Activated CD4-positive, alpha-beta T cell treated with anti-CD3 and anti-CD28 coated beads, Interleukin-2, amount 50 U/mL, for 4 hours (primary cell): Measurements from ENCODE around the gene TLX2.
"Not testable (repeated sequence)": the region's sequence is repeated elsewhere in the genome, so short reads cannot be mapped to it uniquely, and the experiment has no call there.

Experiments used
- DNase-seq, 2 experiments: peaks; one replicate each; pipeline ENCODE4 v3.0.0-alpha.2; 2020

The TLX2 gene

GRCh38 chr2:74514368-74515270 is at the start of gene TLX2:
Gene TLX2 (plus strand): TSS chr2:74514450. CDS start chr2:74514807, 357 bp downstream.
- no peak for DNase-seq

- not testable (repeated sequence) for DNase-seq
Measured at GRCh38 chr2:74470742-74471141, 43.5 kb upstream of the TLX2 start.

GRCh38 chr2:74471332-74472065 is 42.8 kb upstream of the TLX2 start:
- no peak for DNase-seq

- peak; percentile 95 to 96 for DNase-seq
Measured at GRCh38 chr2:74472086-74472944, 41.9 kb upstream of the TLX2 start, which contains the start of gene MRPL53. Gene MRPL53 (minus strand): TSS chr2:74472680. CDS start chr2:74472660, 20 bp downstream.

GRCh38 chr2:74472945-74473258 is 41.3 kb upstream of the TLX2 start:
- DNase-seq = no peak

GRCh38 chr2:74474481-74474880 is 39.8 kb upstream of the TLX2 start:
- DNase-seq = no peak

GRCh38 chr2:74474899-74475298 is 39.4 kb upstream of the TLX2 start:
- DNase-seq = no peak

GRCh38 chr2:74481431-74481830 is 32.8 kb upstream of the TLX2 start:
- DNase-seq = no peak

- peak in 1 of 2 experiments; percentile 27 for DNase-seq
Measured at GRCh38 chr2:74481961-74482800, 32.1 kb upstream of the TLX2 start.

GRCh38 chr2:74482801-74483674 is 31.2 kb upstream of the TLX2 start, which contains the start of the genes CCDC142 and TTC31:
Gene CCDC142 (minus strand): TSS chr2:74482998. CDS start chr2:74482837, 161 bp downstream.
Gene TTC31 (plus strand): TSS chr2:74483081. CDS start chr2:74483096, 15 bp downstream.
- peak; percentile 93 for DNase-seq

- not testable (repeated sequence) for DNase-seq
Measured at GRCh38 chr2:74483675-74484164, 30.5 kb upstream of the TLX2 start.

GRCh38 chr2:74486141-74486540 is 28.1 kb upstream of the TLX2 start:
- DNase-seq = no peak

GRCh38 chr2:74488643-74489481 is 25.4 kb upstream of the TLX2 start:
- DNase-seq = no peak

- DNase-seq = no peak
Measured at GRCh38 chr2:74489906-74490305, 24.3 kb upstream of the TLX2 start.

GRCh38 chr2:74491648-74492544 is 22.4 kb upstream of the TLX2 start:
- DNase-seq = no peak

GRCh38 chr2:74493546-74493945 is 20.7 kb upstream of the TLX2 start:
- no peak for DNase-seq

- no peak for DNase-seq
Measured at GRCh38 chr2:74495440-74495839, 18.8 kb upstream of the TLX2 start.

- no peak for DNase-seq
Measured at GRCh38 chr2:74496997-74497776, 17.1 kb upstream of the TLX2 start.
